Endothelial cell (in vitro differentiated cells): ENCODE data around the gene NHEJ1. TPM values are rescaled to one million over a fixed set of nuclear protein-coding genes. Genes with fewer than 3 reads are reported as not detected.
A peak's percentile ranks its signal among the peaks of the same experiment; 100 is the strongest.

Experiments
- DNase-seq: peaks from one replicate; pipeline ENCODE4 v3.0.0; 2021; ENCODE audit warnings: low spot score
- H3K27ac Mint-ChIP-seq: one replicate; pipeline ENCODE4 v1.8.0; 2021; ENCODE audit warnings: mixed read lengths, inconsistent platforms; ENCODE audit not compliant: unreplicated experiment
- H3K27me3 Mint-ChIP-seq: one replicate; pipeline ENCODE4 v1.8.0; 2021; ENCODE audit warnings: mild to moderate bottlenecking, moderate library complexity, mixed read lengths, inconsistent platforms; ENCODE audit not compliant: unreplicated experiment
- H3K36me3 Mint-ChIP-seq: one replicate; pipeline ENCODE4 v1.8.0; 2021; ENCODE audit warnings: mild to moderate bottlenecking, low read depth, mixed read lengths, inconsistent platforms; ENCODE audit not compliant: unreplicated experiment
- H3K4me1 Mint-ChIP-seq: one replicate; pipeline ENCODE4 v1.8.0; 2021; ENCODE audit warnings: mild to moderate bottlenecking, mixed read lengths, inconsistent platforms; ENCODE audit not compliant: unreplicated experiment
- H3K4me3 Mint-ChIP-seq: one replicate; pipeline ENCODE4 v1.8.0; 2021; ENCODE audit warnings: mild to moderate bottlenecking, mixed read lengths, inconsistent platforms; ENCODE audit not compliant: unreplicated experiment
- H3K9me3 Mint-ChIP-seq: one replicate; pipeline ENCODE4 v1.8.0; 2021; ENCODE audit warnings: mixed read lengths, inconsistent platforms; ENCODE audit not compliant: unreplicated experiment
- total RNA-seq: library from RNA; stranded (reverse); fragmentation: NEBNext Ultra II Directional; extraction: Animal tissue kit (Norgen Biotek cat#: 25700); gene quantifications from one replicate; pipeline ENCODE4 v1.2.1, GENCODE V29; 2021; ENCODE audit not compliant: unreplicated experiment
- TF ChIP-seq, protein P1 (sequence below): fragments of 200-600 bp; sonication (generic); IDR thresholded peaks from one replicate; pipeline ENCODE4 v1.5.0; 2021; ENCODE audit warnings: antibody characterized with exemption; ENCODE audit not compliant: unreplicated experiment

The NHEJ1 gene
- total RNA-seq, 1 donor from 2014 or later = 11.1 TPM

GRCh38 chr2:219178377-219179175 lies 18.0 kb upstream of the NHEJ1 start:
- Mint-ChIP-seq H3K27ac (peak overlapping the region; percentile 87), H3K9me3 (no peaks in the 10 kb centered on the region), H3K4me1 (peaks cover 50% of the 10 kb centered on the region), H3K4me3 (peak overlapping the region; percentile 94), H3K36me3 (peaks cover 57% of the 10 kb centered on the region), H3K27me3 (peaks cover 24% of the 10 kb centered on the region)
- TF ChIP-seq, protein P1, sequence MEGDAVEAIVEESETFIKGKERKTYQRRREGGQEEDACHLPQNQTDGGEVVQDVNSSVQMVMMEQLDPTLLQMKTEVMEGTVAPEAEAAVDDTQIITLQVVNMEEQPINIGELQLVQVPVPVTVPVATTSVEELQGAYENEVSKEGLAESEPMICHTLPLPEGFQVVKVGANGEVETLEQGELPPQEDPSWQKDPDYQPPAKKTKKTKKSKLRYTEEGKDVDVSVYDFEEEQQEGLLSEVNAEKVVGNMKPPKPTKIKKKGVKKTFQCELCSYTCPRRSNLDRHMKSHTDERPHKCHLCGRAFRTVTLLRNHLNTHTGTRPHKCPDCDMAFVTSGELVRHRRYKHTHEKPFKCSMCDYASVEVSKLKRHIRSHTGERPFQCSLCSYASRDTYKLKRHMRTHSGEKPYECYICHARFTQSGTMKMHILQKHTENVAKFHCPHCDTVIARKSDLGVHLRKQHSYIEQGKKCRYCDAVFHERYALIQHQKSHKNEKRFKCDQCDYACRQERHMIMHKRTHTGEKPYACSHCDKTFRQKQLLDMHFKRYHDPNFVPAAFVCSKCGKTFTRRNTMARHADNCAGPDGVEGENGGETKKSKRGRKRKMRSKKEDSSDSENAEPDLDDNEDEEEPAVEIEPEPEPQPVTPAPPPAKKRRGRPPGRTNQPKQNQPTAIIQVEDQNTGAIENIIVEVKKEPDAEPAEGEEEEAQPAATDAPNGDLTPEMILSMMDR = no peak
- peak; percentile 54 for DNase-seq

DNA sequence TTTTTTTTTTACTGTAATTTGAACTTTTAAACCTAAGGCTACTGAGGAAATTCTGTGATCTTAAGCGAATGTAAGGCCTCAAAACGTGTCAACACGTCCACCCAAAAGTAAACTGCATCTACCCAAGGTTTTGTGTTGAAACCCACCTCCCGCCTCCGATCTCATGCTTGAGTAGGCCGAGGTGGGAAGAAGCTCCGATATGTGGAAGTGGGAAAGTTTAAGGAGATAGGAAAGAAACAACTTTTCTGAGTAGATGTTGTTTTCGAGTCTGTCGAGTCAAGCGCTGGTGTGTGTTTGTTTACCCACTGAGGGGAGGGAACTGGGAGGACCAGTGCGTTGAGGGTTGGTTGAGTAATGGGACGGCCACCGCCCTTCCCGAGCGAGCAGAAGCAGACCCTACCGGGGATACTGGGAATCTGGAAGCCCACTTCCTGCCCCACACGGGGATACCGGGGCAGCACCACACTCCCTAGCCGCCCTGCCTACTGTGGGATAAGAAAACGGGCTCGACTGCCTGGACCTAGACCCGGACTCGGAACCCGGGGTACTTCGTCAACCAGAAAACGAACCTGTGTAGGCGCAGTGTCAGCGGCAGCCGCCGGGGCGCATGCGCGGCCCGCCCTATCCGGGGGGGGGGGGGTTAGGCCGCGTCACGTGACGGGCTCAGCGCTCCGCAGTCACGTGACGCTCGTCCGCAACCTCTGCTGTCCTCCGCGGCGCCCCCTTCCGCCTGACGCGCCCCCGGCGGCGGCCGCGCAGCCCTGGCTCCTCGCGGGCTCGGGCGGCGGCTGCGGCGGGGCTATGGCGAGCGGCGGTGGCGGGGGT lies 17.1 kb upstream of the NHEJ1 start, which contains the start of gene RETREG2:
Gene RETREG2 (plus strand): TSS at position 724 of the 825 bp plus-strand sequence. CDS start 78 bp downstream, at position 802.
- Mint-ChIP-seq H3K36me3 (peaks cover 48% of the 10 kb centered on the region), H3K4me3 (peak within 1 kb of the TSS; percentile 99), H3K27me3 (peaks cover 21% of the 10 kb centered on the region), H3K4me1 (peaks cover 48% of the 10 kb centered on the region), H3K9me3 (no peaks in the 10 kb centered on the region), H3K27ac (peak within 1 kb of the TSS; percentile 100)
- DNase-seq = peak; percentile 83
- TF ChIP-seq, protein P1 = peak; percentile 52

DNA sequence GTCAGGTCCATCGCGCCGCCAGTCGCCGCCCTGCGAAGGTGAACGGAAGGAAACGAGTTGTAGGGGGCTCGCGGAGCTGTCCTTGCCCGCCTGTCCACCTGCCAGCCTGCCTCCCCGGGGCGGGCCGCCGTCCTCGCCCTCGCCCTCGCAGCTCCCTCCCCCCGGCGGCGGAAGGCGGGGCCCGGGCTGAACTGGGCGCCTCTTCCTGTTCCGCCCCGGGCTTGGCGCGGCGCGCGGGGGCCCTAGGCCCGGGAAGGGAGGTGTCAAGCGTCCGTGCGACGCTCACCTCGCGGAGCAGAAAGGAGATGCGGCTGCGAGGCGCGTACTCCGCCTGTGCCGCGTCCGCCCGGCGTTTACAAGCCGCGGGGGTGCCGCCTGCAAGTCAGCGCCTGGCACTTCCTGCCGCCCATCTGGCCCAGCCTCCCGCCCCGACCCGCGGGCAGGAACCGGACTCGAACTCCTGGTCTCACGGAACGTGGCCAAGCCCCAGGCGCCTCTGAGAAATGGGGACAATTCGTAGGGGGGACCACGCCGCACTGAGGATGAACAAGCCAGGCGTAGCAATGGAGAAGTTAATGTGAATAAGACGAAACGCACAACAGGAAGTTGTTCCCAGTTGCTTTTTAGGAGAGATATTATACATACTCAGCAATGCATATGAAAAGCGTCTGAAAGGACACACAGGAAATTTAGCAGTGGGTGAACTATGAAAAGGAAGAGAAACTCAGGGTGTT lies 16.4 kb upstream of the NHEJ1 start, which contains the start of gene CNPPD1:
Gene CNPPD1 (minus strand): TSS at position 108 of the 734 bp plus-strand sequence. CDS start 97 bp downstream, at position 11.
- H3K36me3 Mint-ChIP-seq = peaks cover 47% of the 10 kb centered on the region
- H3K4me1 Mint-ChIP-seq = peaks cover 46% of the 10 kb centered on the region
- no peaks in the 10 kb centered on the region for H3K9me3 Mint-ChIP-seq
- peak within 1 kb of the TSS; percentile 100 for H3K27ac Mint-ChIP-seq
- TF ChIP-seq, protein P1 = no peak
- DNase-seq = peak; percentile 83
- peak within 1 kb of the TSS; percentile 99 for H3K4me3 Mint-ChIP-seq
- H3K27me3 Mint-ChIP-seq = peaks cover 20% of the 10 kb centered on the region

GRCh38 chr2:219175928-219176817 lies 15.6 kb upstream of the NHEJ1 start:
- Mint-ChIP-seq H3K4me1 (peaks cover 42% of the 10 kb centered on the region), H3K9me3 (no peaks in the 10 kb centered on the region), H3K27me3 (peaks cover 22% of the 10 kb centered on the region), H3K4me3 (peak overlapping the region; percentile 91), H3K27ac (peak overlapping the region; percentile 74), H3K36me3 (peaks cover 47% of the 10 kb centered on the region)
- DNase-seq = no peak
- TF ChIP-seq, protein P1 = no peak
